IMR-90 (cell line): ENCODE data around the gene FBXW8. TPM values are rescaled to one million over a fixed set of nuclear protein-coding genes. Genes with fewer than 3 reads are reported as not detected.

Experiments
- ATAC-seq: fragments of 200-7000 bp; cut with Tn5 transposase; 2 replicates; pipeline ENCODE4 v1.9.1; 2020; ENCODE audit warnings: low read depth, mild to moderate bottlenecking, moderate library complexity
- BruUV-seq: library from RNA; stranded (reverse); fragments of 400-500 nt; replicated peaks from 2 replicates; lab custom pipeline; 2021; lab: Mats Ljungman, UMichigan
- CTCF ChIA-PET: fragments of 300-600 bp; formaldehyde crosslinking; extraction: SDS; loops from one replicate; lab custom pipeline; 2021; ENCODE audit warnings: antibody characterized with exemption; lab: Yijun Ruan, JAX
- POLR2A ChIA-PET: fragments of 300-600 bp; sonication (Branson Sonifier 250); formaldehyde crosslinking; loops from one replicate; lab custom pipeline; 2022; ENCODE audit warnings: antibody characterized with exemption; ENCODE audit not compliant: unreplicated experiment; lab: Charles Lee
- DNase-seq: peaks from one replicate; pipeline ENCODE4 v3.0.0; 2013
- H2AFZ ChIP-seq: replicated peaks from 2 replicates; pipeline ENCODE3; 2013; ENCODE audit warnings: low read length, mild to moderate bottlenecking; ENCODE audit not compliant: poor library complexity
- H2AK5ac ChIP-seq: 2 replicates; pipeline ENCODE4 v1.6.1; 2013; ENCODE audit warnings: low read depth, low read length, inconsistent platforms
- H2AK9ac ChIP-seq: replicated peaks from 2 replicates; pipeline ENCODE3; 2013; ENCODE audit warnings: mild to moderate bottlenecking, low read depth, low read length, moderate library complexity; ENCODE audit not compliant: poor library complexity
- H2BK120ac ChIP-seq: 2 replicates; pipeline ENCODE4 v1.6.1; 2013; ENCODE audit warnings: low read depth, low read length, inconsistent platforms
- H2BK15ac ChIP-seq: 3 replicates; pipeline ENCODE4 v1.6.1; 2013; ENCODE audit warnings: low read depth, low read length, inconsistent platforms
- H2BK20ac ChIP-seq: 2 replicates; pipeline ENCODE4 v1.6.1; 2013; ENCODE audit warnings: low read depth, mild to moderate bottlenecking, inconsistent platforms, low read length, moderate library complexity
- H2BK5ac ChIP-seq: 2 replicates; pipeline ENCODE4 v1.6.1; 2013; ENCODE audit warnings: mild to moderate bottlenecking, low read depth, low read length, inconsistent platforms; ENCODE audit not compliant: poor library complexity, severe bottlenecking
- H3K14ac ChIP-seq: replicated peaks from 2 replicates; pipeline ENCODE4 v1.6.1; 2013; ENCODE audit warnings: low read depth, low read length, inconsistent platforms
- H3K18ac ChIP-seq: 2 replicates; pipeline ENCODE4 v1.6.1; 2013; ENCODE audit warnings: low read depth, low read length, control low read depth
- H3K23ac ChIP-seq: 2 replicates; pipeline ENCODE4 v1.6.1; 2013; ENCODE audit warnings: low read depth, low read length, inconsistent platforms
- H3K27ac ChIP-seq: 2 replicates; pipeline ENCODE4 v1.5.1; 2013; ENCODE audit warnings: mild to moderate bottlenecking, control low read depth, low read length; ENCODE audit not compliant: insufficient read depth
- H3K27me3 ChIP-seq: 2 replicates; pipeline ENCODE4 v1.6.1; 2013; ENCODE audit warnings: low read length; ENCODE audit not compliant: control insufficient read depth, insufficient read depth
- H3K36me3 ChIP-seq: 2 replicates; pipeline ENCODE4 v1.6.1; 2013; ENCODE audit warnings: low read length, mixed read lengths; ENCODE audit not compliant: control insufficient read depth, insufficient read depth
- H3K4ac ChIP-seq: 2 replicates; pipeline ENCODE4 v1.6.1; 2013; ENCODE audit warnings: low read depth, low read length, inconsistent platforms
- H3K4me1 ChIP-seq: 2 replicates; pipeline ENCODE4 v1.6.1; 2013; ENCODE audit warnings: low read length, mixed read lengths; ENCODE audit not compliant: control insufficient read depth, insufficient read depth
- H3K4me2 ChIP-seq: 2 replicates; pipeline ENCODE4 v1.6.1; 2013; ENCODE audit warnings: low read depth, mild to moderate bottlenecking, control low read depth, low read length, moderate library complexity
- H3K4me3 ChIP-seq: 2 replicates; pipeline ENCODE4 v1.5.1; 2013; ENCODE audit warnings: low read depth, mild to moderate bottlenecking, control low read depth, low read length, moderate library complexity; ENCODE audit not compliant: insufficient read depth
- H3K56ac ChIP-seq: 2 replicates; pipeline ENCODE4 v1.6.1; 2013; ENCODE audit warnings: low read length, inconsistent platforms; ENCODE audit not compliant: insufficient read depth; ENCODE audit errors: extremely low read depth
- H3K79me1 ChIP-seq, 2 experiments: 2 replicates each; pipeline ENCODE4 v1.6.1; 2013; ENCODE audit warnings: low read length in 2 of 2, inconsistent platforms in 1 of 2, low read depth in 1 of 2
- H3K9ac ChIP-seq: 2 replicates; pipeline ENCODE4 v1.6.1; 2013; ENCODE audit warnings: low read depth, low read length, control low read depth
- H3K9me1 ChIP-seq: 2 replicates; pipeline ENCODE4 v1.6.1; 2013; ENCODE audit warnings: low read length, inconsistent platforms; ENCODE audit not compliant: insufficient read depth
- H3K9me3 ChIP-seq: 2 replicates; pipeline ENCODE4 v1.6.1; 2013; ENCODE audit warnings: low read length; ENCODE audit not compliant: control insufficient read depth, insufficient read depth
- H4K20me1 ChIP-seq: 2 replicates; pipeline ENCODE4 v1.6.1; 2013; ENCODE audit warnings: low read length, inconsistent platforms; ENCODE audit not compliant: insufficient read depth
- H4K5ac ChIP-seq: 2 replicates; pipeline ENCODE4 v1.6.1; 2013; ENCODE audit warnings: mild to moderate bottlenecking, low read depth, low read length, control low read depth
- H4K8ac ChIP-seq, 2 experiments: 2 replicates each; pipeline ENCODE4 v1.6.1; 2013; ENCODE audit warnings: low read depth in 2 of 2, low read length in 2 of 2, control low read depth in 1 of 2, inconsistent platforms in 1 of 2
- H4K91ac ChIP-seq: 2 replicates; pipeline ENCODE4 v1.6.1; 2013; ENCODE audit warnings: low read depth, low read length, inconsistent platforms; ENCODE audit not compliant: insufficient read depth
- BHLHE40 ChIP-seq: fragments of 150-350 bp; IDR thresholded peaks from 2 replicates; pipeline ENCODE4 v1.6.1; 2016; ENCODE audit warnings: mild to moderate bottlenecking, low read depth, low read length
- CEBPB ChIP-seq: IDR thresholded peaks from 2 replicates; pipeline ENCODE4 v1.6.1; 2012; ENCODE audit warnings: low read depth, low read length, improper control_type of control experiment
- CHD1 ChIP-seq: IDR thresholded peaks from 2 replicates; pipeline ENCODE4 v1.6.1; 2012; ENCODE audit warnings: low read depth, low read length, improper control_type of control experiment
- ELK1 ChIP-seq: fragments of 150-350 bp; IDR thresholded peaks from 2 replicates; pipeline ENCODE4 v1.6.1; 2016; ENCODE audit warnings: low read depth, mild to moderate bottlenecking, low read length, moderate library complexity, borderline replicate concordance
- FOS ChIP-seq: fragments of 150-350 bp; IDR thresholded peaks from 2 replicates; pipeline ENCODE4 v1.6.1; 2016; ENCODE audit warnings: low read depth, low read length
- MAFK ChIP-seq: IDR thresholded peaks from 2 replicates; pipeline ENCODE4 v1.6.1; 2012; ENCODE audit warnings: low read depth, low read length, improper control_type of control experiment
- MAZ ChIP-seq: IDR thresholded peaks from 2 replicates; pipeline ENCODE4 v1.6.1; 2012; ENCODE audit warnings: low read depth, mild to moderate bottlenecking, low read length, improper control_type of control experiment, moderate library complexity, borderline replicate concordance
- MXI1 ChIP-seq: IDR thresholded peaks from 2 replicates; pipeline ENCODE4 v1.6.1; 2012; ENCODE audit warnings: low read depth, mild to moderate bottlenecking, low read length, moderate library complexity, borderline replicate concordance
- NFE2L2 ChIP-seq: fragments of 150-350 bp; IDR thresholded peaks from 2 replicates; pipeline ENCODE4 v1.6.1; 2016; ENCODE audit warnings: low read depth, mild to moderate bottlenecking, low read length
- POLR2A ChIP-seq: IDR thresholded peaks from 2 replicates; pipeline ENCODE4 v1.6.1; 2012; ENCODE audit warnings: mild to moderate bottlenecking, low read depth, low read length
- RAD21 ChIP-seq: IDR thresholded peaks from 2 replicates; pipeline ENCODE4 v1.6.1; 2012; ENCODE audit warnings: low read length, improper control_type of control experiment
- RCOR1 ChIP-seq: IDR thresholded peaks from 2 replicates; pipeline ENCODE4 v1.6.1; 2012; ENCODE audit warnings: mild to moderate bottlenecking, low read length, improper control_type of control experiment; ENCODE audit not compliant: insufficient replicate concordance
- RFX5 ChIP-seq: IDR thresholded peaks from 2 replicates; pipeline ENCODE4 v1.8.0; 2012; ENCODE audit warnings: low read depth, mild to moderate bottlenecking, low read length, moderate library complexity
- SMC3 ChIP-seq: fragments of 150-350 bp; IDR thresholded peaks from 2 replicates; pipeline ENCODE4 v1.6.1; 2016; ENCODE audit warnings: low read depth, mild to moderate bottlenecking, antibody characterized with exemption, low read length, moderate library complexity
- WGBS, 2 experiments: methylation state at CpG; one replicate each; pipeline versions ENCODE4 v1.1.5 to v1.1.7; 2013; ENCODE audit warnings: missing lambda C conversion rate in 2 of 2; ENCODE audit not compliant: insufficient read length in 1 of 2; ENCODE audit errors: extremely low coverage in 2 of 2; 5-methylcytosine and 5-hydroxymethylcytosine counted together
- dilution Hi-C: fragments of 300-500 bp; cut with HindIII; formaldehyde crosslinking; loops from one replicate; pipeline ENCODE4 v1.14.3; 2018; ENCODE audit warnings: low sequenced_read_pairs; ENCODE audit not compliant: unreplicated experiment
- in situ Hi-C: fragments of 300-500 bp; cut with MboI; formaldehyde crosslinking; loops from 3 replicates; pipeline ENCODE4 v1.14.3; 2019; ENCODE audit warnings: low sequenced_read_pairs, inconsistent platforms, mixed read lengths
- intact Hi-C: fragments of 100-400 bp; cut with micrococcal nuclease; formaldehyde crosslinking; loops from 2 replicates; pipeline ENCODE4 v1.10.0; 2022
- polyA plus RNA-seq, 3 experiments: library from polyadenylated mRNA; depleted of rRNA; stranded (reverse); fragments of >200 nt; gene quantifications; 2 replicates each; pipeline ENCODE4 v1.2.3, GENCODE V29; 2012; ENCODE audit warnings: low replicate concordance in 1 of 3
- total RNA-seq: library from RNA; depleted of rRNA; stranded (reverse); fragments of >200 nt; gene quantifications from 2 replicates; pipeline ENCODE4 v1.2.3, GENCODE V29; 2012
- TF ChIP-seq, protein P1 (sequence below): fragments of 150-350 bp; IDR thresholded peaks from 2 replicates; pipeline ENCODE4 v1.6.1; 2017; ENCODE audit warnings: mild to moderate bottlenecking, antibody characterized with exemption, low read length, low read depth
- TF ChIP-seq, protein P2 (sequence below): conservative IDR thresholded peaks from 2 replicates; pipeline ENCODE4 v1.5.1; 2012; ENCODE audit warnings: mild to moderate bottlenecking, low read depth, low read length, improper control_type of control experiment

The FBXW8 gene
- total and polyA plus RNA-seq, 2 of the 4 experiments (the other 2 are of a cell fraction), result 20.3 to 25.8 TPM

DNA sequence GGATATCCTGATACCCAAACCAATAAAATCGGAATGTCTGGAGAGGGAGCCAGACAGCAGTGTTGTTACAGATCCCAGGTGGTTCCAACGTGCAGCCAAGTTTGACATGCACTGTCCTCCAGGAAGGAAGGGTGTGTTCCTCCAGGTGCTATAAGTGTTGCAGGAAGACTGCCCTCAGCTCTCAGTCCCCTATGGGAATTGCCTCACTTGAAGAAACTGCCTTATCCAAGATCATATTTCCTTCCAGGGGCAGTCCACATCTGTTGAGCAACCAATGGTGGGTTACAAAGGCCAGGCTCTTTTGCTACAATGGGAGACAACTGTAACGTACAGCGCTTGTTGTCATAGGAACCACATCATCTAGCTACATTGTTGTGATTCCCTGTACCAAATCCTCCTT lies 13.3 kb upstream of the FBXW8 start:
- no peak overlapping the region for H2BK5ac ChIP-seq
- no peak overlapping the region for H4K91ac ChIP-seq
- H4K5ac ChIP-seq, result no peak overlapping the region
- no peaks in the 10 kb centered on the region for H3K9me3 ChIP-seq
- no peak overlapping the region for H3K4me3 ChIP-seq
- no peak overlapping the region for H4K8ac ChIP-seq
- H3K14ac ChIP-seq, result no peak overlapping the region
- no peak overlapping the region for H3K4me2 ChIP-seq
- no TSS peak for BruUV-seq
- H2BK20ac ChIP-seq, result no peak overlapping the region
- dilution Hi-C loops, result no loop called here
- no peak overlapping the region for H3K56ac ChIP-seq
- no peaks in the 10 kb centered on the region for H3K9me1 ChIP-seq
- no peaks in the 10 kb centered on the region for H3K36me3 ChIP-seq
- H3K4me1 ChIP-seq, result no peaks in the 10 kb centered on the region
- no peak overlapping the region for H3K18ac ChIP-seq
- intact Hi-C loops, result no loop called here
- no peak overlapping the region for H3K9ac ChIP-seq
- H2AK9ac ChIP-seq, result no peak overlapping the region
- TF ChIP-seq CEBPB (no peak), MXI1 (no peak), NFE2L2 (no peak), POLR2A (no peak), SMC3 (no peak), RCOR1 (no peak), RFX5 (no peak), MAZ (no peak), ELK1 (no peak), MAFK (no peak), RAD21 (no peak), CHD1 (no peak), BHLHE40 (no peak), FOS (no peak)
- TF ChIP-seq, protein P1, sequence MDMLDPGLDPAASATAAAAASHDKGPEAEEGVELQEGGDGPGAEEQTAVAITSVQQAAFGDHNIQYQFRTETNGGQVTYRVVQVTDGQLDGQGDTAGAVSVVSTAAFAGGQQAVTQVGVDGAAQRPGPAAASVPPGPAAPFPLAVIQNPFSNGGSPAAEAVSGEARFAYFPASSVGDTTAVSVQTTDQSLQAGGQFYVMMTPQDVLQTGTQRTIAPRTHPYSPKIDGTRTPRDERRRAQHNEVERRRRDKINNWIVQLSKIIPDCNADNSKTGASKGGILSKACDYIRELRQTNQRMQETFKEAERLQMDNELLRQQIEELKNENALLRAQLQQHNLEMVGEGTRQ, result no peak
- TF ChIP-seq, protein P2, sequence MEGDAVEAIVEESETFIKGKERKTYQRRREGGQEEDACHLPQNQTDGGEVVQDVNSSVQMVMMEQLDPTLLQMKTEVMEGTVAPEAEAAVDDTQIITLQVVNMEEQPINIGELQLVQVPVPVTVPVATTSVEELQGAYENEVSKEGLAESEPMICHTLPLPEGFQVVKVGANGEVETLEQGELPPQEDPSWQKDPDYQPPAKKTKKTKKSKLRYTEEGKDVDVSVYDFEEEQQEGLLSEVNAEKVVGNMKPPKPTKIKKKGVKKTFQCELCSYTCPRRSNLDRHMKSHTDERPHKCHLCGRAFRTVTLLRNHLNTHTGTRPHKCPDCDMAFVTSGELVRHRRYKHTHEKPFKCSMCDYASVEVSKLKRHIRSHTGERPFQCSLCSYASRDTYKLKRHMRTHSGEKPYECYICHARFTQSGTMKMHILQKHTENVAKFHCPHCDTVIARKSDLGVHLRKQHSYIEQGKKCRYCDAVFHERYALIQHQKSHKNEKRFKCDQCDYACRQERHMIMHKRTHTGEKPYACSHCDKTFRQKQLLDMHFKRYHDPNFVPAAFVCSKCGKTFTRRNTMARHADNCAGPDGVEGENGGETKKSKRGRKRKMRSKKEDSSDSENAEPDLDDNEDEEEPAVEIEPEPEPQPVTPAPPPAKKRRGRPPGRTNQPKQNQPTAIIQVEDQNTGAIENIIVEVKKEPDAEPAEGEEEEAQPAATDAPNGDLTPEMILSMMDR, result no peak
- CTCF ChIA-PET, result interaction anchor here (0.9 kb wide), 1 partner anchor 72 kb away, joined by 3 read pairs; no protein-coding TSS in a partner anchor
- no peak overlapping the region for H3K23ac ChIP-seq
- H3K27ac ChIP-seq, result no peak overlapping the region
- H3K4ac ChIP-seq, result no peak overlapping the region
- H3K27me3 ChIP-seq, result peaks cover 10% of the 10 kb centered on the region
- no peak overlapping the region for H2AFZ ChIP-seq
- H2BK120ac ChIP-seq, result no peak overlapping the region
- no CpG with 5 or more reads among the region's 4 CpGs for WGBS, 2 experiments
- ATAC-seq, result no peak
- no peaks in the 10 kb centered on the region for H3K79me1 ChIP-seq
- POLR2A ChIA-PET, result no interaction called here
- H4K20me1 ChIP-seq, result no peaks in the 10 kb centered on the region
- in situ Hi-C loops, result no loop called here
- DNase-seq, result no peak
- H2BK15ac ChIP-seq, result no peak overlapping the region
- no peak overlapping the region for H2AK5ac ChIP-seq
